K562 (cell line): ENCODE data around the gene MRPL16. TPM values are rescaled to one million over a fixed set of nuclear protein-coding genes. Genes with fewer than 3 reads are reported as not detected.

Experiments
- ATAC-seq: fragments of 200-7000 bp; cut with Tn5 transposase; 3 replicates; pipeline ENCODE4 v1.9.1; 2020; ENCODE audit warnings: moderate library complexity
- BruUV-seq: library from RNA; stranded (reverse); fragments of 400-500 nt; replicated peaks from 2 replicates; lab custom pipeline; 2021; lab: Mats Ljungman, UMichigan
- CTCF ChIA-PET: fragments of 300-600 bp; formaldehyde crosslinking; extraction: SDS; loops from one replicate; lab custom pipeline; 2021; ENCODE audit warnings: low intra/inter-chr PET ratio; lab: Yijun Ruan, JAX
- POLR2A ChIA-PET: fragments of 300-600, 350-650 bp; sonication (Branson Sonifier 250); formaldehyde crosslinking; extraction: SDS; loops from one replicate; lab custom pipeline; 2021; ENCODE audit warnings: antibody characterized with exemption, inconsistent platforms; lab: Yijun Ruan, JAX
- DNase-seq, 4 experiments: peaks; one replicate each; pipeline versions ENCODE4 v3.0.0 to v3.0.0-alpha.2; 2011 to 2018; ENCODE audit warnings: low spot score in 3 of 4, mixed read lengths in 3 of 4; ENCODE audit errors: extremely low read depth in 1 of 4
- FAIRE-seq: peaks from 2 replicates; lab custom pipeline; 2011; peaks lifted over from hg19 to GRCh38; lab: Jason Lieb, UNC
- H2AFZ ChIP-seq: 2 replicates; pipeline ENCODE4 v1.6.0; 2011; ENCODE audit warnings: low read depth, low read length, control low read depth, inconsistent platforms
- H3K27ac ChIP-seq: fragments of 200-600 bp; 3 replicates; pipeline ENCODE4 v1.8.0; 2011; ENCODE audit warnings: low read depth, mild to moderate bottlenecking, control low read depth, inconsistent platforms, low read length, moderate library complexity, mixed read lengths; ENCODE audit errors: extremely low read depth
- H3K27me3 ChIP-seq, 2 experiments: fragments of 300-600 bp in 1 of 2; 2 replicates in 1 of 2; 3 replicates in 1 of 2; pipeline versions ENCODE4 v1.6.0 to v1.8.0; 2011; ENCODE audit warnings: inconsistent platforms in 2 of 2, low read length in 2 of 2, mild to moderate bottlenecking in 1 of 2, mixed read lengths in 1 of 2, moderate library complexity in 1 of 2; ENCODE audit not compliant: control insufficient read depth in 2 of 2, insufficient read depth in 2 of 2
- H3K36me3 ChIP-seq: fragments of 300-600 bp; 3 replicates; pipeline ENCODE4 v1.8.0; 2011; ENCODE audit warnings: mild to moderate bottlenecking, low read length, inconsistent platforms; ENCODE audit not compliant: control insufficient read depth, insufficient read depth
- H3K4me1 ChIP-seq, 2 experiments: fragments of 200-600 bp in 1 of 2; replicated peaks in 1 of 2; 2 replicates in 1 of 2; 3 replicates in 1 of 2; pipeline versions ENCODE4 v1.5.1 to v1.8.0; 2011; ENCODE audit warnings: inconsistent platforms in 2 of 2, low read length in 2 of 2, mild to moderate bottlenecking in 1 of 2, mixed read lengths in 1 of 2, moderate library complexity in 1 of 2; ENCODE audit not compliant: control insufficient read depth in 2 of 2, insufficient read depth in 2 of 2
- H3K4me2 ChIP-seq: 2 replicates; pipeline ENCODE4 v1.6.1; 2011; ENCODE audit warnings: low read length, control low read depth, inconsistent platforms, mixed read lengths; ENCODE audit not compliant: insufficient read depth
- H3K4me3 ChIP-seq: fragments of 200-600 bp; sonication (generic), shearing (Covaris generic); 2 replicates; pipeline ENCODE4 v1.5.1; 2016; ENCODE audit warnings: control low read depth, inconsistent platforms
- H3K79me2 ChIP-seq: fragments of 200-600 bp; 3 replicates; pipeline ENCODE4 v1.8.0; 2011; ENCODE audit warnings: low read length, inconsistent platforms; ENCODE audit not compliant: control insufficient read depth, insufficient read depth
- H3K9ac ChIP-seq, 2 experiments: 2 replicates each; pipeline versions ENCODE4 v1.6.0 to v1.6.1; 2011; ENCODE audit warnings: low read depth in 2 of 2, low read length in 2 of 2, control low read depth in 1 of 2, inconsistent platforms in 1 of 2, mild to moderate bottlenecking in 1 of 2, mixed read lengths in 1 of 2; ENCODE audit not compliant: insufficient read depth in 1 of 2
- H3K9me1 ChIP-seq: one replicate; pipeline ENCODE4 v1.6.0; 2011; ENCODE audit warnings: inconsistent platforms, mild to moderate bottlenecking, low read length, moderate library complexity; ENCODE audit not compliant: control insufficient read depth, insufficient read depth
- H3K9me3 ChIP-seq: replicated peaks from 2 replicates; pipeline ENCODE4 v1.5.1; 2011; ENCODE audit warnings: low read depth, low read length, inconsistent platforms; ENCODE audit not compliant: control insufficient read depth, insufficient read depth
- H4K20me1 ChIP-seq: replicated peaks from 2 replicates; pipeline ENCODE4 v1.6.1; 2011; ENCODE audit warnings: low read length, inconsistent platforms, mixed read lengths; ENCODE audit not compliant: control insufficient read depth, insufficient read depth
- POLR2AphosphoS2 ChIP-seq: IDR thresholded peaks from 2 replicates; pipeline ENCODE4 v1.6.1; 2012; ENCODE audit warnings: low read length, improper control_type of control experiment
- XRCC4 ChIP-seq: IDR thresholded peaks from one replicate; pipeline ENCODE4 v1.6.1; 2011; ENCODE audit not compliant: insufficient read depth, insufficient read length; ENCODE audit errors: extremely low read depth
- ZNF395 ChIP-seq: fragments of 200-800 bp; sonication (Bioruptor generic); IDR thresholded peaks from 2 replicates; pipeline ENCODE4 v1.6.1; 2017; ENCODE audit warnings: missing genetic modification characterization, missing compliant biosample characterization
- ZNF436 ChIP-seq: fragments of 250-450, 450-650 bp; sonication (Bioruptor Pico); formaldehyde crosslinking; IDR thresholded peaks from 2 replicates; pipeline ENCODE4 v1.7.0; 2020; ENCODE audit warnings: mild to moderate bottlenecking
- WGBS: fragments of 100-300 bp; shearing (Covaris generic); methylation state at CpG from one replicate; pipeline ENCODE4 v1.1.6; 2016; ENCODE audit warnings: low coverage, mixed read lengths; ENCODE audit not compliant: insufficient coverage; ENCODE audit errors: missing lambda C conversion rate; 5-methylcytosine and 5-hydroxymethylcytosine counted together
- in situ Hi-C: fragments of 300-500 bp; cut with MboI; formaldehyde crosslinking; loops from 4 replicates; pipeline ENCODE4 v1.15.0; 2018; ENCODE audit warnings: inconsistent platforms, mixed read lengths
- intact Hi-C: fragments of 100-400 bp; cut with micrococcal nuclease; formaldehyde crosslinking; loops from 2 replicates; pipeline ENCODE4 v1.14.2; 2022
- polyA plus RNA-seq, 8 experiments: library from polyadenylated mRNA; depleted of rRNA in 4 of 8; stranded (reverse) in 5 of 8; unstranded in 3 of 8; fragments of >200 nt; fragmentation: Nextera tagmentation in 2 of 8; fragmentation: Illumina TruSeq in 1 of 8; extraction: Ambion mirVana in 2 of 8; extraction: Trizol in 1 of 8; gene quantifications; 2 replicates each; pipeline versions ENCODE4 v1.2.1 to v1.2.3, GENCODE V29; 2011 to 2014; ENCODE audit warnings: inconsistent platforms in 1 of 8, missing spikeins in 1 of 8
- total RNA-seq, 7 experiments: library from RNA; depleted of rRNA in 6 of 7; stranded (reverse); fragments of >200 nt in 6 of 7; fragmentation: Illumina TruSeq in 2 of 7; extraction: Trizol in 2 of 7; gene quantifications; 2 replicates each; pipeline versions ENCODE4 v1.2.1 to v1.2.3, GENCODE V29; 2011 to 2021; ENCODE audit warnings: low replicate concordance in 1 of 7
- TF ChIP-seq, protein P1 (sequence below): fragments of 450-650 bp; IDR thresholded peaks from 2 replicates; pipeline ENCODE4 v1.6.1; 2017; ENCODE audit warnings: mild to moderate bottlenecking, moderate library complexity

Gene MRPL16
- total and polyA plus RNA-seq, 9 of the 15 experiments (the other 6 are each of a cell fraction or from before 2014, with no cell fraction given): 63.3 to 209 (median 157) TPM

DNA sequence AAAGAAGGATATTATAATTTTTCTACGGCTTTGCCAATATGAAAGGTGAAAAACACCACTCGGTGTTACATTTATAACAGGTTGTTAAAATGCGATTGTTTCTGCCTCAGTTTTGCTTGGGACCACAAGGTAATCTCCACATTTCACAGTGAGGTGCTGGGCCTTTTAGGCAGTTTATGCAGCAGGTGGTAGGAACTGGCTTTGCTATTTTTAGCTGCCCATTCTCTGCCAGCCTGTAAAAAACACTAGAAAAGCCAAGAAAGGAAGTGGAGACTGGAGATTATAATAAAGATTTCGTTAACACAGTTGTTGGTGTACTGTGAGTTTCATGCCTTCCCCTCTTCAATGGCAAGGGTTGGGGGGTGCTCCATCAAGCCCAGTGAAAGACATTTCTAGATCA lies 8.0 kb upstream of the MRPL16 start:
- no peak for FAIRE-seq
- TF ChIP-seq POLR2AphosphoS2 (no peak), XRCC4 (no peak), ZNF395 (no peak), ZNF436 (no peak)
- TF ChIP-seq, protein P1, sequence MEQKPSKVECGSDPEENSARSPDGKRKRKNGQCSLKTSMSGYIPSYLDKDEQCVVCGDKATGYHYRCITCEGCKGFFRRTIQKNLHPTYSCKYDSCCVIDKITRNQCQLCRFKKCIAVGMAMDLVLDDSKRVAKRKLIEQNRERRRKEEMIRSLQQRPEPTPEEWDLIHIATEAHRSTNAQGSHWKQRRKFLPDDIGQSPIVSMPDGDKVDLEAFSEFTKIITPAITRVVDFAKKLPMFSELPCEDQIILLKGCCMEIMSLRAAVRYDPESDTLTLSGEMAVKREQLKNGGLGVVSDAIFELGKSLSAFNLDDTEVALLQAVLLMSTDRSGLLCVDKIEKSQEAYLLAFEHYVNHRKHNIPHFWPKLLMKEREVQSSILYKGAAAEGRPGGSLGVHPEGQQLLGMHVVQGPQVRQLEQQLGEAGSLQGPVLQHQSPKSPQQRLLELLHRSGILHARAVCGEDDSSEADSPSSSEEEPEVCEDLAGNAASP: no peak
- peaks cover 0 to 24% of the 10 kb centered on the region in 2 experiments; a peak in 2 of 5 replicates for H3K4me1 ChIP-seq
- H3K27ac ChIP-seq: no peak overlapping the region
- ATAC-seq: no peak
- H3K9me3 ChIP-seq: no peaks in the 10 kb centered on the region
- no peaks in the 10 kb centered on the region for H3K9me1 ChIP-seq
- POLR2A ChIA-PET: no interaction called here
- no peaks in the 10 kb centered on the region for H3K36me3 ChIP-seq
- H3K4me2 ChIP-seq: no peak overlapping the region
- no peak overlapping the region for H2AFZ ChIP-seq
- H4K20me1 ChIP-seq: no peaks in the 10 kb centered on the region
- in situ Hi-C loops (no loop called here), intact Hi-C loops (loop anchor here (10.0 kb wide), 1 partner anchor 516 kb away; no protein-coding TSS in a partner anchor)
- H3K79me2 ChIP-seq: no peaks in the 10 kb centered on the region
- 77% methylated on average over 4 of the region's 4 CpGs for WGBS
- BruUV-seq: no TSS peak
- DNase-seq: no peak
- H3K27me3 ChIP-seq: no peaks in the 10 kb centered on the region
- CTCF ChIA-PET: no interaction called here
- H3K4me3 ChIP-seq: no peak overlapping the region
- no peak overlapping the region for H3K9ac ChIP-seq
